Frontal cortex (tissue), 4 donors: ENCODE measurements around the gene APLP1. TPM values are rescaled to one million over a fixed set of nuclear protein-coding genes. Genes with fewer than 3 reads are reported as not detected.
"Not testable (repeated sequence)": the region's sequence is repeated elsewhere in the genome, so short reads cannot be mapped to it uniquely, and the experiment has no call there.

Source experiments
- DNase-seq, 2 donors: peaks; one replicate each; pipeline ENCODE4 v3.0.0; 2012; ENCODE audit warnings: low spot score in 2 of 2
- FAIRE-seq: peaks from 2 replicates; lab custom pipeline; 2012; peaks lifted over from hg19 to GRCh38; lab: Jason Lieb, UNC
- total RNA-seq: library from RNA; depleted of rRNA; stranded (reverse); fragments of >200 nt; gene quantifications from one replicate; pipeline ENCODE4 v1.2.3, GENCODE V29; 2014
- donor health status: control.
- donor health status: control.
- donor health status: control.

The APLP1 gene
- total RNA-seq, 1 donor from 2014 or later, result 214 TPM

DNA sequence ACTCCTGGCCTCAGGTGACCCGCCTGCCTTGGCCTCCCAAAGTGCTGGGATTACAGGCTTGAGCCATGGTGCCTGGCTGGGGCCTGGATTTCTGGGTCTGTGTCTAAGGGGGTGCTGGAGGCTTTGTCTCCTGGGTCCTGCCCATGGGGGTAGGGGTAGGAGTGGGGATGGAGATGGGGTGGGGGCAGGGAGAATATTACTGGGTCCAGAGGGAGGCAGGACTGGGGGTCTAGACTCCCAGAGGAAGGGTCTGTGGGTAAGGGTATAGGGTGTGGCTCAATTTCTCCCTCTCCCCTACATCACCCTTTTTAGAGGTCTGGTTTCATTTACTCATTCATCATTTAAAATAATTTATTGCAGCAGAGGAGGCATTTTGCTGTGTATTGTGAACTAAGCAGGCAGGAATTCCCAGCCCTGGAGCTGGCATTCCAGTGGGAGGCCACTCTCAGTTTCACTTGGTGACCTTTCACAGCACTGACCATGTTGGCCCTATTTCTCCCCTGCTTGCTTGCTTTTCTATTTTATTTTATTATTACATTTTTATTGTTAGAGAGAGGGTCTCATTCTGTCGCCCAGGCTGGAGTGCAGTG, 32.8 kb downstream of the APLP1 start:
- no peak for FAIRE-seq

DNA sequence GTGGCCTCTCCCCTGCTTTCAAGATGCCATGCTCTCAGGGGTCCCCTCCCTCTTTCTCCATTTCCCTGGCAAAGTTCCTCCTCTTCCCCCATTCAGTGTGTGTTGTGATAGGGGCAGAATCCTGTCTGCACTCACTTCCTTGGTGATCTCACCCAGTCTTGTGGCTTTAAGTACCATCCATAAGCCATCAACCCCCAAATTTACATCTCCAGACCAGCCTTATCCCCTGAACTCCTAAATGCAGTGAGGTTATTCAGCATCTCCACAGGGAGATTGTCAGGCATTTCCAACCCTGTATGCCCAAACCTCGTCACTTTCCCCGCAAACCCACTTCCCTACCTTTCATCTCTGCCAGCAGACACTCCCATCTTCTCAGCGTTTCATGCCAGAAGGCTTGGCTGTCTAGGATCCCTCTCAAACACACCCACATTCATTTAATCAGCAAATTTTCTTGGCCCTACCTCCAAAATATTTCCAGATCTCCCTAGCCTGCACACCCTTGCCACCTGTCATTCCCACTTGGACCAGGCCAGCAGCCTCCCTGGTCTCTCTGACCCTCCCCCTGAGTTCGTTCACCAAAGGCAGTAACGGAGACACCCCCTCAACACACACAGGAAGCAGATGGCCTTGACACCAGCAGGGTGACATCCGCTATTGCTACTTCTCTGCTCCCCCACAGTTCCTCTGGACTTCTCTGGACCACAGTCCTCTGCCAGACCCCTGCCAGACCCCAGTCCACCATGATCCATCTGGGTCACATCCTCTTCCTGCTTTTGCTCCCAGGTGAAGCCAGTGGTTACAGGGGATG, 33.7 kb downstream of the APLP1 start, which contains the start of gene HCST:
Gene HCST (plus strand): TSS at position 676 of the 808 bp plus-strand sequence. CDS start 65 bp downstream, at position 741.
- FAIRE-seq (no peak), DNase-seq (no peak)

More for the DNA sequence above, 32.8 kb downstream of the APLP1 start:
- no peak for DNase-seq

DNA sequence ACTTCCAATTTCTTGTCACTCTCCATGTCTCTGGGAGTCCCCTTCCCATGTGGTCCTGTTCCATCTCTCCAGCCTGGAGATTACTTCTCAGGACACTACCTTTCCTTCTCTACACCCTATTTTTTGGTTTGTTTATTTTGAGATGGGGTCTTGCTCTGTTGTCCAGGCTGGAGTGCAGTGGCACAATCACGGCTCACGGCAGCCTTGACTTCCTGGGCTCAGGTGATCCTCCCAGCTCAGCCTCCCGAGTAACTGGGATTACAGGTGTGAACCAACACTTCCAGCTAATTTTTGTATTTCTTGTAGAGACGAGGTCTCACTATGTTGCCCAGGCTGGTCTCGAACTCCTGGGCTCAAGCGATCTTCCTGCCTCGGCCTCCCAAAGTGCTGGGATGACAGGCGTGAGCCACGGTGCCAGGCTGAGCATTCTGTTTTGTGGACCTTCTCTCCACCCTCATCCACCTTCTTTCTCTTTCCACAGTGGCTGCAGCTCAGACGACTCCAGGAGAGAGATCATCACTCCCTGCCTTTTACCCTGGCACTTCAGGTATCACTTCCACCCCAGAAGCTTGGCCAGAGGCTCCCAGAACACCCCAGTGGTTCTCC, 34.6 kb downstream of the APLP1 start:
- no peak for DNase-seq
- no peak for FAIRE-seq

DNA sequence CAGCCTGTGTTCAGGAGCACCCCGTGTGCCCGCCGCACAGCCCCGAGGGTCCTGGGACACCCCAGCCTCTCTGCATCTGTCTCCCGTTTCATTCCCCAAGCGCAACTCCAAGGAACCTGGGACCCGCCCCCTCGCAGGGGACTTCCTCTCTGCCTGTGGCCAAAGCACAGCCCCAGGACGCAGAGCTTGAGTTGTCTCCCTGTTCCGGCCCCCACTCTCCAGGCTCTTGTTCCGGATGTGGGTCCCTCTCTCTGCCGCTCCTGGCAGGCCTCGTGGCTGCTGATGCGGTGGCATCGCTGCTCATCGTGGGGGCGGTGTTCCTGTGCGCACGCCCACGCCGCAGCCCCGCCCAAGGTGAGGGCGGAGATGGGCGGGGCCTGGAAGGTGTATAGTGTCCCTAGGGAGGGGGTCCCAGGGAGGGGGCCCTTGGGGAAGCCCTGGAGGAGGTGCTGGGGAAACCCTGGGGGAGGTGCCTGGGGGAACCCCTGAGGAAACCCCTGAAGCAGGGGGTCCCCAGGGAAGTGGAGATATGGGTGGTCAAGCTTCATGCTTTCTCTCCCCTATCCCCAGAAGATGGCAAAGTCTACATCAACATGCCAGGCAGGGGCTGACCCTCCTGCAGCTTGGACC, 35.3 kb downstream of the APLP1 start:
- DNase-seq (peak in 1 of 2 donors; percentile 61), FAIRE-seq (no peak)

DNA sequence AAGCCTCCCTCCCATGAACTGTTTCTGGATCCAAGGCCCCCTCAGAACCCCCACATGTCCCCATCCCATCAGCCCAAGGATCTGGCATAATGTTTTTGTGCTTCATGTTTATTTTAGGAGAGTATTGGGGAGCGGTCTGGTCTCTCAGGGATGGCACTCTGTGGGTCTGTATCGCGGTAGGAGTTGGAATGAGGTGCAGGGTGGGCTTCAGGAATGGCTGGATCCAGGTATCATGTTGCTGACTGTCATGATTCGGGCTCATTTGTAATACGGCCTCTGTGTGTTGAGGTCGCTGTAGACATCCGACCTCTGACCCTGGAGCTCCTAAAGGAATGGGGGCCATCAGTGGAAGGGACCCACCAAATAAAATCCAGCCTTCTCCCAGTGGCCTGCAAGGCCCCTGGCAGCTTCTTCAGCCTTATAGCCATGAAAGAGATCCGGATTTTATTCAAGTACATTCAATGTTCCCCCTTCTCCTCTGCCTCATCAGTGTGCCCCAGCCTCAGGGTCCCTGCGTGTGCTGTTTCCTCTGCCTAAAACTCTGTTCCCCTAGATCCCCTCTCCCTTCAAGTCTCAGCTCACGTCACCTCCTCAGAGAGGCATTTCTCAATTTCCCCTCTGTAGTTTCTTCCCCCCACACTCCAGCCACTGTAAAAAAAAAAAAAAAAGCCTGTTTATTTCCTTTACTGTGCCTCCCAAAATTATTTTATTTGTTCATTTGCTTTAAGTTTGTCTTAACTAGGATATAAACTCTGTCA, 36.1 kb downstream of the APLP1 start:
- no peak for FAIRE-seq

DNA sequence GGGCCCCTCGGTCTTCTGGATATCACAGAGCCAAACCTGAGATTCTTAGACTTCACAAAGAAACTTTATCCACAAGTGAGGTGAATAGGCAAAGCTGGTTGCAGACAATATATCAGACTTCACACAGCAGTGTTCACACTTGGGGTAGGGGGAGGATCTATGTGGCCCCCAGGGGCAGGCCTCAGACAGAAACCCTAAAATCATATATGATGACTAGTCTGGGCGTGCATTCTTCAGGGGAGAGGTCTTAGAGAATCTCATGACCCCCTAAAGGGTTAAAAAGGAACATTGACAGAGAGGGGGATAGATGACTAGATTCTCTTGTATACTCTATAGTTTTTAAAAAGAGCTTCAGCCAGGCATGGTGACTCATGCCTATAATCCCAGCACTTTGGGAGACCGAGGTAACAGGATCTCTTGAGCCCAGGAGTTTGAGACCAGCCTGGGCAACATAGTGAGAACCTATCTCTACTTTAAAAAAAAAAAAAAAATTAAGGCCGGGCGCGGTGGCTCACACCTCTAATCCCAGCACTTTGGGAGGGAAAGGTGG, 36.9 kb downstream of the APLP1 start:
- no peak for FAIRE-seq
- no peak for DNase-seq

More for the DNA sequence above, 36.1 kb downstream of the APLP1 start:
- DNase-seq, result no peak

DNA sequence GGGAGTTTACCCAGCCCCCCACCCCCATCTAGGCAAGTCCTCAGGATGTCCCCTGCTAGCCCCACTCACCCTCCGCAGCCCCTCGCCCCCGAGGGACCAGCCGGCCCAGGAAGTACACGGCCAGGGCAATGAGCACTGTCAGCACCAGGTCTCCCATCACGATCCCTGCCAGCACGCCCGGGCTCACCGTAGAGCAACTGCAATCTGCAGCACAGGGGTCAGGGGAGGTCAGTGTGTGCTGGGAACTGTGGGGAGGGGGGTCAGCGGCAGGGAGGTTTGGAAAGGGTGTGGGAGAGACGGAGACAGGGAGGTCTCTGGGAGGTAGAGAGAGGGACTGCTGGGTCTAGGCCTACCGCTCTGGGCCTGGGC, 39.0 kb downstream of the APLP1 start:
- FAIRE-seq, result no peak
- no peak for DNase-seq

DNA sequence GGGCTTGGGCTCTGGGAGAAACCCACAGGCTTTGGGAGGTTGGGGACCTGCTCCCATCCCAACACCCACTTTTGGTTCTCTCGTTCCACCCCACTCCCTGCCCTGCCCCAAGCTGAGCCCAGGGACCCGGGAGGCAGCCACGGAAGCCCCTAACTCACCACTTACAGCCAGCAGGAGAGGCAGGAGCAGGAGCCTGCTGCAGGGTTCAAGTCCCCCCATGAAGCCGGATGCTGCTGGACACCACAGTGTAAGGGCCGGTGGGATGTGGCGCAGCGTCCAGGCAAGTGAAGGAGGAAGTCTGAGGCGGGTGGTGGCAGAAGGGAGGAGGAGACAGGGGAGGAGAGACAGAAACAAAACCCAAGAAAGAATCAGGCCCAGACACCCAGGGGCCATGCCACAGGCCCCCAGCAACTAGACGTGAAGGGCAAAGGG, 39.7 kb downstream of the APLP1 start, which contains the start of gene TYROBP:
Gene TYROBP (minus strand): TSS at position 286 of the 432 bp plus-strand sequence. CDS start 67 bp downstream, at position 219.
- FAIRE-seq (no peak), DNase-seq (no peak)

DNA sequence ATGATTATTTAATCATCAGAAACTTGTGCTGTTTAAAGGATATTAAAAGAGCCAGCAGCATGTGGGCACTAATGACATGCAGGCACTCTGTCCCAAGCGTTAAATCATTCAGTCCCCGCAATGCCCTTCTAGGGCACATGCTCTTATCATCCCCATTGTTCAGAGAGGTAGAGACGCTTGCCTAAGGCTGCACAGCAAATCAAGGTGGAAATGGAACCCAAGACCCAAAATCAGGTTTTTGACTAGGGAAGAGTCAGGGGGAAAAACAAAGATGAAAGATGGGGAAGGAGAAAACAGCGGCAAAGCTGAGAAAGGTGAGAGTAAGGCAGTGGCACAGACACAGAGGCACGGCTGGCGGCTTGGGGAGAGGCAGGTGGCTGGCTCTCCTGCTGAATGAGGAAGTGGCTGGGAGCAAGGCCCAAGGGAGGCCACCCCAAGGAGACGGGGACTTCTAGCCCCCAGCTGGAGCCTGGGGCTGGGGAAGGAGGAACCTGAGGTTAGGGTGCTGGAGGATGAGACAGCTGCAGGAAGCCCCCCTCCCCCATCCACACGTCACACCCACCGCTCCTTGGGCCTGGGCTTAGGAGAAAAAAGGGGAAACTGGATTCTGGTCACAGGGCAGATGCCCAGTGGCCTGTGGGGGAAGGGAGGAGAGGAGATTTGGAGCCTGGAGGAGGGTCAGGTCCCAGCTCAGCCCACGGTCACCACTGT, 40.8 kb downstream of the APLP1 start:
- DNase-seq (no peak), FAIRE-seq (no peak)

DNA sequence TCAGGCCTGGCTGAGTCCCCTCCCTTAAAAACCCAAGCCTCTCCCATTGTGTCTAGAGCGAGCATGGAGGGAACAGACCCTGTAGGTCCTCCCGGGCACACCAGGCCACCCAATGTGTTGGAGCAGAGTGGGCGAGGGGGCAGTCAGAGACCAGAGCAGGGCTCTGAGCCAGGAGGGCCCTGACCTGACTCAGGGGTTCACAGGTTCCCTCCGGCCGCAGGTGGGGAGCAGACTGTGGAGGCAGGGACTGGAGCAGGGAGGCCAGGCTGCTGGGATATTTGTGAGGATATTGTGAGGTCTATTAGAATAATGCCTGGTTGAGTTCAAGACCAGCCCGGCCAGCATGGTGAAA, 41.3 kb downstream of the APLP1 start:
- FAIRE-seq (no peak), DNase-seq (no peak)

DNA sequence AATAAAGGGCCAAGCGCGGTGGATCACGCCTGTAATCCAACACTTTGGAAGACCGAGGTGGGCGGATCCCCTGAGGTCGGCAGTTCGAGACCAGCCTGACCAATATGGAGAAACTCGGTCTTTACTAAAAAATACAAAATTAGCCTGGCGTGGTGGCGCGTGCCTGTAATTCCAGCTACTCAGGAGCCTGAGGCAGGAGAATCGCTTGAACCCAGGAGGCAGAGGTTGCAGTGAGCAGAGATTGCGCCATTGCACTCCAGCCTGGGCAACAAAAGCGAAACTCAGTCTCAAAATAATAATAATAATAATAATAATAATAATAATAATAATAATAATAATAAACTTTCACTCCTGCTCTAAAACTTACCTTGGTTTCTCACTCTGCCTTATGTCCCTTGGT, 42.0 kb downstream of the APLP1 start:
- DNase-seq, FAIRE-seq: not testable (repeated sequence)

DNA sequence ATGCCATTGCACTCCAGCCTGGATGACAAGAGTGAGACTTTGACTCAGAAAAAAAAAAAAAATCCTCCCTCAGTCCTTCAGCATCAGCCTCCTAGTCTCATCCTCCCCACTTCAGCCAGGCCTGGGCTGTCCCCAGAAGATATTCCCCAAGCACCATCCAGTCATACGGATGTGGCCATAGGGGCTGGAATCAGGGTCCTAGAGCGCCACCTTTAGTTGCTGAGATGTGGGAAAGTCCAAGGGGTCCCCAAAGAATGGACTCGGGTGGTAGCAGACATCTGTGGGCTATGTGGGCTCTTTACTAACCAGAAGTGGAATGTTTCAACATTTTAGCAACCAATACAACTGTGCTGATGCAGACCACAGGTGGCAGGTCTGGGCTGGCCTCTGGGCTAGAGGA, 42.8 kb downstream of the APLP1 start:
- no peak for DNase-seq
- no peak for FAIRE-seq

DNA sequence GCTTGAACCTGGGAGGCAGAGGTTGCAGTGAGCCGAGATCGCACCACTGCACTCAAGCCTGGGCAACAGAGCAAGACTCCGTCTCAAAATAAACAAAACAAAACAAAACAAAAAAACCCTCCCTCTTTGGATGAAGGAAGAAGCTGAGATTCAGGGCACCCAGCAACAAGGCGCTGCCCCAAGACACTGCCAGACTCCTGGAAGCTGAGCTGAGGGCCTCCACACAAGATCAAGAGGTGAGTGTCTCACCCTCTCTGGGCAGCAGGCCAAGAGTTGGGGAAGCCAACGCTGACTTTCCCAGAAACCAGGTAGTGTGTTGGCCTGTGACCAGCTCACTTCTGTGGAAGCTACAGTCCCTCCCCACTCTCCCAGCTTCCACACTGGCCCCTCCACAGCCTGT, 43.4 kb downstream of the APLP1 start:
- FAIRE-seq (no peak), DNase-seq (no peak)

DNA sequence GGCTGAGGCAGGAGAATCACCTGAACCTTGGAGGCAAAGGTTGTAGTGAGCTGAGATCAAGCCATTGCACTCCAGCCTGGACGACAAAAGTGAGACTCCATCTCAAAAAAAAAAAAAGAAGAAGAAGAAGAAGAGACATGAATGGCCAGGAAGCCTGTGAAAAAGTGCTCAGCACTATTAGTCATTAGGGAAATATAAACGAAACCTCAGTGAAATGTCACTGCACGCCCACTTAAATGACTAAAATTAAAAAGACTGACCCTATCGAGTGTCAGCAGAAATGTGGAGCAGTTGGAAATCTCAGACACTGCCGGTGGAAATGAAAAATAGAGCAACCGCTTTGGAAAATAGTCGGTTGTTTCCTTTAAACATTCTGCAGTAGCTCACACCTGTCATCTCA, 45.2 kb downstream of the APLP1 start:
- DNase-seq (no peak), FAIRE-seq (no peak)

DNA sequence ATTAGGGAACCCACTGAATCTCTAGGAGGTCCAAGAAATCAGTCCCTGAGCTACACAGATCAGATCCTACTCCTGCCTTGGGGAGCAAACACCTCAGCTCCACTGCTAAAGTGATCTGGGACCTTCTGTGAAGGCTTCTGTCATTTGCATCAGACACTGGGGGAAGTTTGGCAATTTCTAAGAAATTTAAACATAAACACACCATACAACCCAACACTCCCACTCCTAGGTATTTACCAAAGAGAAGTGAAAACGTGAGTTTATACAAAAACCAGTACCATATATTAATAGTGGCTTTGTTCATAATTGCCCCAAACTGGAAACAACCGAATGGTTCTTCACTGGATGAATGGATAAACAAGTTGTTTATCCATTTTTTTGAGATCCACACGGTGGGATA, 47.1 kb downstream of the APLP1 start:
- FAIRE-seq, result no peak

DNA sequence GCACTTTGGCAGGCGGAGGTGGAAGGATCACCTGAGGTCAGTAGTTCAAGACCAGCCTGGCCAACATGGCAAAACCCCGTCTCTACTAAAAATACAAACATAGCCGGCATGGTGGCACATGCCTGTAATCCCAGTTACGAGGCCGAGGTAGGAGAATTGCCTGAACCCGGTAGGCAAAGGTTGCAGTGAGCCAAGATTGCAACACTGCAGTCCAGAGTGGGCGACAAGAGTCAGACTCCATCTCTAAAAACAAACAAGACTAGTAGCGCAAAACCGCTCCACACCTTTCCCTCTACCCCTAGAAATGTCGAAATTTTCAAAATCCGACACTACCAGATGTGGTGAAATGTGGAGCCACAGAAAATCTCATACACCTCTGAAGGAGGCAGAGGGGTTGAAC, 50.9 kb downstream of the APLP1 start:
- FAIRE-seq, result no peak

More for the DNA sequence above, 47.1 kb downstream of the APLP1 start:
- no peak for DNase-seq

DNA sequence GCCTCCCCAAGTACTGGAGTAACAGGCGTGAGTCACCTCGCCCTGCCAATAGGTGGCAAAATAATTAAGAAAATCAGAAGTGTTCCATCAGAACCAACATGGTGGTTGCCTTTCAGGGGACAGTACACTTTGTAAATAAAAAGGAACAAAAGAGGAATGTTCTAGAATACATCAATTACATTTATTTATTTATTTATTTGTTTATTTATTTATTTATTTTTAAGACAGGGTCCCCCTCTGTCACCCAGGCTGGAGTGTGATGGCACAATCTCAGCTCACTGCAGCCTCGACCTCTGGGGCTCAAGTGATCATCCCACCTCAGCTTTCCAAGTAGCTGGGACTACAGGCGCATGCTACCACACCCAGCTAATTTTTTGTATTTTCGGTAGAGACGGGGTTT, 52.6 kb downstream of the APLP1 start:
- FAIRE-seq (no peak), DNase-seq (no peak)

More for the DNA sequence above, 50.9 kb downstream of the APLP1 start:
- no peak for DNase-seq

DNA sequence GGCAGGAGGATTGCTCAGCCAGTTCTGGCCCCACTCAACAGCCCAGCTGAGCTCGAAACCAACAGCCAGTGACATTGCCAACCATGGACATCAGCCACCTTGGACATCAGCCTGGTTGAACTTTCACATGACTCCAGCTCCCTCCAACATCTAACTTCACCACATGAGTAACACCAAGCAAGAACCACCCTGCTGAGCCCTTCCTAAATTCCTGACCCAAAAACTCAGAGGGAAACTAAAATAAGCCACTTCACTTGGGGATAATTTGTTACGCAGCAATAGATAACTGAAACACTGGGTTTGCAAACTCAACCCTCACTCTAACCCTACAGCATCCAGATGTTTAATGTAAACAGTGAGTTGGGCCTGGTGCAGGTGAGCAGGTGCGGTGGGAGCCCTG, 57.1 kb downstream of the APLP1 start:
- no peak for FAIRE-seq
- DNase-seq, result no peak

DNA sequence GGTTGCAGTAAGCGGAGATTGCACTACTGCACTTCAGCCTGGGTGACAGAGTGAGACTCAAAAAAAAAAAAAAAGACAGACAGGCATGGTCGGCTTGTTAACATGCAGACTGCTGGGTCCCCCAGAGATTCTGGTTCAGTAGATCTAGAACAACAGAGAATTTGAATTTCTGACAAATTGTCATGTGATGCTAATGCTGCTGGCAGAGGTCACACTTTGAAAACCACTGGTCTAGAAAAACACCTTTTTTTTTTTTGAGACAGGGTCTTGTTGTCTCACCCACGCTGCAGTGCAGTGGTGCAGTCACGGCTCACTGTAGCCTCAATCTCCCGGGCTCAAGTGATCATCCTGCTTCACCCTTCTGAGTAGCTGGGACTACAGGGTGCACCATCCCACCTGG, 60.1 kb downstream of the APLP1 start:
- DNase-seq (no peak), FAIRE-seq (no peak)
